Measurements from ENCODE around the gene SLTM. TPM values are rescaled to one million over a fixed set of nuclear protein-coding genes. Genes with fewer than 3 reads are reported as not detected.

The SLTM gene
- polyA plus RNA-seq, 1 donor (not counting 4 experiments of a cell fraction or from before 2014, with no cell fraction given) = 58.9 TPM

DNA sequence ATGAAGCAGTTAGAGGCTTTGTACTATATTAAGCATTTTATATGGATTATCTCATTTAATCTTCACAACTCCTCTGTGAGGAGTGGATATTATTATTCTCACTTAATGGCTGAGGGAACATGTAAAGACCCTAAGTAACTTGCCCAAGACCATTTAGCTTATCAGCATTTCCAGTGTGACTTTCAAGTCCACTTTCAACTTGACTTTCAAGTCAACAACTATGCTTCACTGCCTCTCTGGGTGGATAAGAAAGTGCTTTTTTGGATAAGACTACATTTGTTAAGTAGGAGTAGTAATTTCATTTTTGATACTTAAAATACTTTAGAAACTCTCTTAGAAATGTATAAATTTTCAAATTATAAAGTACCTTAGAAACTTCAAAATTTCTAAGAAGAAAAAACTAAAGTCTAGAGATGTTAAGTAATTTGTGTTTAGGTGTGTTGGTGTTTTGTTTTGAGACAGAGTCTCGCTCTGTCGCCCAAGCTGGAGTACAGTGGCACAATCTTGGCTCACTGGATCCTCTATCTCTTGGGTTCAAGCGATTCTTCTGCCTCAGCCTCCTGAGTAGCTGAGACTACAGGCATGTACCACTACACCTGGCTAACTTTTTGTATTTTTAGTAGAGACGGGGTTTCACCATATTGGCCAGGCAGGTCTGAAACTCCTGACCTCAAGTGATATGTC lies 90.6 kb downstream of the SLTM start:
- H3K27ac ChIP-seq (ENCODE audit: control insufficient read depth, insufficient read depth, low read length) = no peak overlapping the region
- no peaks in the 10 kb centered on the region for H3K4me1 ChIP-seq (ENCODE audit: control insufficient read depth, extremely low read depth, insufficient read depth, low read length)
- H2AFZ ChIP-seq (ENCODE audit: control insufficient read depth, low read length) = no peak overlapping the region
- H3K4me3 ChIP-seq (ENCODE audit: control insufficient read depth in 2 of 3, extremely low read depth in 1 of 3, insufficient read depth in 2 of 3, low read depth in 1 of 3, low read length in 3 of 3) = no peak overlapping the region
- no peaks in the 10 kb centered on the region for H3K9me3 ChIP-seq (ENCODE audit: control insufficient read depth, low read depth, low read length)
- no peak overlapping the region for H3K4me2 ChIP-seq (ENCODE audit: control insufficient read depth, extremely low read depth, insufficient read depth, low read depth, low read length)
- H3K79me2 ChIP-seq (ENCODE audit: control insufficient read depth, insufficient read depth, low read length) = no peaks in the 10 kb centered on the region
- H3K9ac ChIP-seq (ENCODE audit: control insufficient read depth, extremely low read depth, insufficient read depth, low read length) = no peak overlapping the region
- H3K9me1 ChIP-seq (ENCODE audit: control insufficient read depth, extremely low read depth, insufficient read depth, low read length) = no peaks in the 10 kb centered on the region
- no peak for DNase-seq (ENCODE audit: low read depth, low spot score)
- no peaks in the 10 kb centered on the region for H4K20me1 ChIP-seq (ENCODE audit: control insufficient read depth, extremely low read depth, insufficient read depth, low read length)
- FAIRE-seq = no peak
- peaks cover 2% of the 10 kb centered on the region in 2 experiments for H3K36me3 ChIP-seq (ENCODE audit: control insufficient read depth in 2 of 2, extremely low read depth in 1 of 2, insufficient read depth in 2 of 2, low read length in 2 of 2)
- TF ChIP-seq, protein P1, sequence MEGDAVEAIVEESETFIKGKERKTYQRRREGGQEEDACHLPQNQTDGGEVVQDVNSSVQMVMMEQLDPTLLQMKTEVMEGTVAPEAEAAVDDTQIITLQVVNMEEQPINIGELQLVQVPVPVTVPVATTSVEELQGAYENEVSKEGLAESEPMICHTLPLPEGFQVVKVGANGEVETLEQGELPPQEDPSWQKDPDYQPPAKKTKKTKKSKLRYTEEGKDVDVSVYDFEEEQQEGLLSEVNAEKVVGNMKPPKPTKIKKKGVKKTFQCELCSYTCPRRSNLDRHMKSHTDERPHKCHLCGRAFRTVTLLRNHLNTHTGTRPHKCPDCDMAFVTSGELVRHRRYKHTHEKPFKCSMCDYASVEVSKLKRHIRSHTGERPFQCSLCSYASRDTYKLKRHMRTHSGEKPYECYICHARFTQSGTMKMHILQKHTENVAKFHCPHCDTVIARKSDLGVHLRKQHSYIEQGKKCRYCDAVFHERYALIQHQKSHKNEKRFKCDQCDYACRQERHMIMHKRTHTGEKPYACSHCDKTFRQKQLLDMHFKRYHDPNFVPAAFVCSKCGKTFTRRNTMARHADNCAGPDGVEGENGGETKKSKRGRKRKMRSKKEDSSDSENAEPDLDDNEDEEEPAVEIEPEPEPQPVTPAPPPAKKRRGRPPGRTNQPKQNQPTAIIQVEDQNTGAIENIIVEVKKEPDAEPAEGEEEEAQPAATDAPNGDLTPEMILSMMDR (optimal IDR thresholded peaks at IDR 0.05 in 1 of 3, IDR thresholded peaks at IDR 0.05 in 1 of 3, conservative IDR thresholded peaks at IDR 0.05 in 1 of 3; ENCODE audit: extremely low read depth in 1 of 3, insufficient read depth in 2 of 3, low read length in 3 of 3) = no peak
- TF ChIP-seq EZH2 (IDR thresholded peaks at IDR 0.05; ENCODE audit: low read length) = no peak
- dilution Hi-C loops (cut with MboI; ENCODE audit: extremely low pct_ligation_motif_present, low sequenced_read_pairs) = no loop called here
- no peaks in the 10 kb centered on the region for H3K27me3 ChIP-seq (ENCODE audit: control insufficient read depth, extremely low read depth, insufficient read depth, low read length)

GRCh38 chr15:58840048-58840447 lies 93.4 kb downstream of the SLTM start:
- Histone ChIP-seq H3K4me1 (ENCODE audit: control insufficient read depth, extremely low read depth, insufficient read depth, low read length) (no peaks in the 10 kb centered on the region), H3K27me3 (ENCODE audit: control insufficient read depth, extremely low read depth, insufficient read depth, low read length) (no peaks in the 10 kb centered on the region), H3K36me3 (ENCODE audit: control insufficient read depth in 2 of 2, extremely low read depth in 1 of 2, insufficient read depth in 2 of 2, low read length in 2 of 2) (peaks cover 0 to 6% of the 10 kb centered on the region in 2 experiments), H3K9me1 (ENCODE audit: control insufficient read depth, extremely low read depth, insufficient read depth, low read length) (no peaks in the 10 kb centered on the region), H3K9me3 (ENCODE audit: control insufficient read depth, low read depth, low read length) (no peaks in the 10 kb centered on the region), H3K79me2 (ENCODE audit: control insufficient read depth, insufficient read depth, low read length) (no peaks in the 10 kb centered on the region), H4K20me1 (ENCODE audit: control insufficient read depth, extremely low read depth, insufficient read depth, low read length) (no peaks in the 10 kb centered on the region), H2AFZ (ENCODE audit: control insufficient read depth, low read length) (no peak overlapping the region), H3K4me2 (ENCODE audit: control insufficient read depth, extremely low read depth, insufficient read depth, low read depth, low read length) (no peak overlapping the region), H3K9ac (ENCODE audit: control insufficient read depth, extremely low read depth, insufficient read depth, low read length) (no peak overlapping the region), H3K27ac (ENCODE audit: control insufficient read depth, insufficient read depth, low read length) (no peak overlapping the region), H3K4me3 (ENCODE audit: control insufficient read depth in 2 of 3, extremely low read depth in 1 of 3, insufficient read depth in 2 of 3, low read depth in 1 of 3, low read length in 3 of 3) (no peak overlapping the region)
- no peak for TF ChIP-seq EZH2 (IDR thresholded peaks at IDR 0.05; ENCODE audit: low read length)
- TF ChIP-seq, protein P1 (optimal IDR thresholded peaks at IDR 0.05 in 1 of 3, IDR thresholded peaks at IDR 0.05 in 1 of 3, conservative IDR thresholded peaks at IDR 0.05 in 1 of 3; ENCODE audit: extremely low read depth in 1 of 3, insufficient read depth in 2 of 3, low read length in 3 of 3) = no peak
- dilution Hi-C loops (cut with MboI; ENCODE audit: extremely low pct_ligation_motif_present, low sequenced_read_pairs) = no loop called here
- DNase-seq (ENCODE audit: low read depth, low spot score) (no peak), FAIRE-seq (no peak)

All from keratinocyte (primary cell).